Gastroesophageal sphincter (tissue), 2 donors: Measurements from ENCODE around the gene MAP2K3.
"Not testable (repeated sequence)": the region's sequence is repeated elsewhere in the genome, so short reads cannot be mapped to it uniquely, and the experiment has no call there.

Experiments used
- EP300 ChIP-seq: sonication (generic); formaldehyde crosslinking; IDR thresholded peaks from one replicate; pipeline ENCODE4 v1.6.1; 2017; ENCODE audit warnings: antibody characterized with exemption, mild to moderate bottlenecking
- POLR2A ChIP-seq, 2 donors: fragments of 450-650 bp; IDR thresholded peaks; one replicate each; pipeline ENCODE4 v1.6.1; 2017; ENCODE audit warnings: antibody characterized with exemption in 2 of 2, mild to moderate bottlenecking in 2 of 2, moderate library complexity in 1 of 2

GRCh38 chr17:21340407-21340806 lies 55.9 kb downstream of the MAP2K3 start:
- TF ChIP-seq POLR2A (IDR thresholded peaks at IDR 0.05); EP300: not testable (repeated sequence)
